H1 (cell line): ENCODE results near the gene ZNF286A.

Source experiments
- POLR2AphosphoS5 ChIP-seq: IDR thresholded peaks from 2 replicates; pipeline ENCODE4 v1.6.1; 2011; ENCODE audit warnings: low read depth, low read length
- TF ChIP-seq, protein P1 (sequence below): IDR thresholded peaks from 2 replicates; pipeline ENCODE4 v1.6.1; 2011; ENCODE audit warnings: low read length, improper control_type of control experiment
- TF ChIP-seq, protein P2 (sequence below), 3 experiments: IDR thresholded peaks; 1 replicate in 2 of 3; 2 replicates in 1 of 3; pipeline versions ENCODE4 v1.5.1 to v1.6.1; 2011; ENCODE audit warnings: low read length in 3 of 3, mild to moderate bottlenecking in 3 of 3, inconsistent platforms in 2 of 3, low read depth in 1 of 3, moderate library complexity in 1 of 3; ENCODE audit not compliant: insufficient read depth in 1 of 3; ENCODE audit errors: control extremely low read depth in 1 of 3

DNA sequence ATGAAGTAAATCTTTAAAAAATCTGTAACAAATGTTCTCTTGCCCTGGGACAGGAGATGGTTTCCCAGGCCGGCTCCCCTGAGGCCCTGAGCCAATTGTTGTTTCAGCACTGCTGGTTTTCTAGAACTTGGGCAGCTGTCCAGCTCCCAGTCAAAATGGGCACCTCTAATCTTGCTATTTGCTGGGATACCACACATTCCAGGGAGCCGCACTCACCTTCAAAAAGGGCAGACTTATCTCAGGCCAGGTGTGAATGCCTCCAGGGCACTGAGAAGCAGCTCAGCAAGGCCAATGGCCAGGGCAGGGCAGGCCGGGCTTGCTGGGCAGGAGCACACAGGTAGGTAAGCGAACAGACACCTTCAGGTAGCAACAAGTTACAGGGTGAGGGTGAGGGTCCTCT lies 39.9 kb upstream of the ZNF286A start:
- TF ChIP-seq, protein P1, sequence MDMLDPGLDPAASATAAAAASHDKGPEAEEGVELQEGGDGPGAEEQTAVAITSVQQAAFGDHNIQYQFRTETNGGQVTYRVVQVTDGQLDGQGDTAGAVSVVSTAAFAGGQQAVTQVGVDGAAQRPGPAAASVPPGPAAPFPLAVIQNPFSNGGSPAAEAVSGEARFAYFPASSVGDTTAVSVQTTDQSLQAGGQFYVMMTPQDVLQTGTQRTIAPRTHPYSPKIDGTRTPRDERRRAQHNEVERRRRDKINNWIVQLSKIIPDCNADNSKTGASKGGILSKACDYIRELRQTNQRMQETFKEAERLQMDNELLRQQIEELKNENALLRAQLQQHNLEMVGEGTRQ, result no peak
- TF ChIP-seq, protein P2, sequence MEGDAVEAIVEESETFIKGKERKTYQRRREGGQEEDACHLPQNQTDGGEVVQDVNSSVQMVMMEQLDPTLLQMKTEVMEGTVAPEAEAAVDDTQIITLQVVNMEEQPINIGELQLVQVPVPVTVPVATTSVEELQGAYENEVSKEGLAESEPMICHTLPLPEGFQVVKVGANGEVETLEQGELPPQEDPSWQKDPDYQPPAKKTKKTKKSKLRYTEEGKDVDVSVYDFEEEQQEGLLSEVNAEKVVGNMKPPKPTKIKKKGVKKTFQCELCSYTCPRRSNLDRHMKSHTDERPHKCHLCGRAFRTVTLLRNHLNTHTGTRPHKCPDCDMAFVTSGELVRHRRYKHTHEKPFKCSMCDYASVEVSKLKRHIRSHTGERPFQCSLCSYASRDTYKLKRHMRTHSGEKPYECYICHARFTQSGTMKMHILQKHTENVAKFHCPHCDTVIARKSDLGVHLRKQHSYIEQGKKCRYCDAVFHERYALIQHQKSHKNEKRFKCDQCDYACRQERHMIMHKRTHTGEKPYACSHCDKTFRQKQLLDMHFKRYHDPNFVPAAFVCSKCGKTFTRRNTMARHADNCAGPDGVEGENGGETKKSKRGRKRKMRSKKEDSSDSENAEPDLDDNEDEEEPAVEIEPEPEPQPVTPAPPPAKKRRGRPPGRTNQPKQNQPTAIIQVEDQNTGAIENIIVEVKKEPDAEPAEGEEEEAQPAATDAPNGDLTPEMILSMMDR (IDR thresholded peaks at IDR 0.05; ENCODE audit: control extremely low read depth in 1 of 3, insufficient read depth in 1 of 3, low read depth in 1 of 3, low read length in 3 of 3), result no peak
- no peak for TF ChIP-seq POLR2AphosphoS5
